HG03159 (cell line): ENCODE data around the gene SCTR.

Experiments used
- ATAC-seq: cut with Tn5 transposase; IDR thresholded peaks from one replicate; pipeline ENCODE4 v1.9.1; 2021; ENCODE audit warnings: mild to moderate bottlenecking, moderate library complexity; ENCODE audit not compliant: unreplicated experiment

Gene SCTR

DNA sequence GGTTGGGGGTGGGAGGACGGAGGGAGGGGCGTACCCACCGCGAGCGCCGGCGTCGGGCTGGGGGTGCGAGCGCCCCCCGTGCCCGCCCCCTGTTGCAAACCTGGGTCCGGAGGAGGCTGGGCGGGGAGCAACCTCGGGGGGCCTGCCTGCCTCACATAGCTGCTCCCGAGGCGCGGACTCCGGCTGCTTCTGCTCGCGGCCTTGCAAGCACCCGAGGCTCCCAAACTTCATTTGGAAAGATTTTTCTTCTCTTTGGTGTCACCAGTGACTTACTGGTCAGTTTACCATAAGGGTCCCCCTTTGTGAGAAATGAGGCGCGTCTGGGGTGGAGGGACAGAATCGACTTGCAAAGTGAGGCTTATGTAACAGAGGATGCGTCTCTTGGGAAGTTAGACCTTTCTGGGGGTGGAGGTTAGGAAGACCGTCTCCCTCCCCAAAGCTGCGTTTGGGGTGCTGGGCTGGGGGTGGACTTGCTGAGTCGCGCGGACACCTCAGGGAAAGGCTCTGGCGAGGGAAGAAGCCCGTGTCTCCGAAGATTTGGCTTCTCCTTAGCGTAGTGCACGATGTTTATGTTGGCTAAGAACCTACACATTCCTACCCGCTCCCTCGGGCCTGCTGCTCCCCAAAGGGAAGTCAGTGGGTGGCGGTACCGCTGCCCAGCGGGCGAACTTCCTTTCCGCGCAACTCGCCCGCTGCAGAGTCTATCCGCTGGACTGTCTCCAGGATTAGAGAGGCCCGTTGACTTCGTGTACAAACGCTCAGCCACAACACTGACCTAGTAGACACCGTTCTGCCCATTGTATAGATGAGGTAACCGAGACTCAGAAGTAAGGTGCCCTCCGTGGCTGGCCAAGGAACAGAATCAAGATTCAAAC is 92.1 kb downstream of the SCTR start:
- ATAC-seq = peak; percentile 6

GRCh38 chr2:119431155-119431975 is 92.9 kb downstream of the SCTR start, which contains the start of gene TMEM37:
TSS of gene TMEM37 (plus strand) at chr2:119431854. CDS start at chr2:119431904, 50 bp downstream.
- peak; percentile 70 for ATAC-seq

DNA sequence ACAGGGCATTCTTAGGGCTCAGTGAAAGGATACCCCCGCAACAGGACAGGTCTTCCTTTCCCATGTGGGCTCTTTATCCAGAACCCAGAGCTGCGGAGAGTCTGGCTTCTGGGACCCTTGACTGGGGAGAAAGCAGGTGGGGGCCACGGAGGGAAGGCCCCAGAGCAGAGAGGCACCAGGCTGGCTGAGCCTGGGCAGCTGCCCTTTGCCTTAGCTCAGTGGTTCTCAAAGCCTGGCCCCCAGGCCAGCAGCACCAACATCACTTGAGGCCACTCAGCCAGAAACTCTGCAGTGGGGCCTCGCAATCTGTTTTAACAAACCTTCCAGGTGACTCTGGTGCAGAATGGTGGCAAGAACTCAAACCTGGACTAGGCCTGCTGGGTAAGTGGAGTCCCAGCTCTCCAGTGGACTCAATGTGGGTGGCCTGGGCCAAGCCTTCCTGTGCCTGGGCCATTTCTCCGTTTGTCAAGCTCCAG is 94.2 kb downstream of the SCTR start:
- ATAC-seq = no peak

- no peak for ATAC-seq
These were observed 94.9 kb downstream of the SCTR start for GRCh38 chr2:119429225-119429981.

- ATAC-seq = no peak
These were observed 95.6 kb downstream of the SCTR start for GRCh38 chr2:119428488-119429224.

- ATAC-seq = no peak
These were observed 96.5 kb downstream of the SCTR start for GRCh38 chr2:119427756-119428155.

- no peak for ATAC-seq
These were observed 97.4 kb downstream of the SCTR start for GRCh38 chr2:119426801-119427395.

- ATAC-seq = no peak
These were observed 97.9 kb downstream of the SCTR start for GRCh38 chr2:119426396-119426675.

- ATAC-seq = no peak
These were observed 98.5 kb downstream of the SCTR start for GRCh38 chr2:119425620-119426395.

DNA sequence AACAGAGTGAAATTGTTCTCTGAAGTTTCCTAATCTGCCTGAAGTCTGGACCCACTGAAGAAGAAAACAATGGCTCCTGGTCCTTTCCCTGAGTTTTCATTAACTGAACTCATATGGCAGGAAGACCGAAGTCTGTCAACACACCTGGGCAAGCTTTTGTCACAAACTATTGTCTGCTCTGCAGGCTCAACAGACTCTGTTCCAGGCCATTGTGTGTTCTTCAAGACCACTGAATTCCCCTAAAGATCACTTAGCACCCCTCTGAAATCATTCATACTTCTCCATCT is 99.2 kb downstream of the SCTR start:
- ATAC-seq = no peak

GRCh38 chr2:119424284-119425118 is 99.8 kb downstream of the SCTR start:
- ATAC-seq = no peak

GRCh38 chr2:119423811-119424210 is 100.5 kb downstream of the SCTR start:
- no peak for ATAC-seq

- ATAC-seq = no peak
These were observed 101.2 kb downstream of the SCTR start for GRCh38 chr2:119423108-119423444.

DNA sequence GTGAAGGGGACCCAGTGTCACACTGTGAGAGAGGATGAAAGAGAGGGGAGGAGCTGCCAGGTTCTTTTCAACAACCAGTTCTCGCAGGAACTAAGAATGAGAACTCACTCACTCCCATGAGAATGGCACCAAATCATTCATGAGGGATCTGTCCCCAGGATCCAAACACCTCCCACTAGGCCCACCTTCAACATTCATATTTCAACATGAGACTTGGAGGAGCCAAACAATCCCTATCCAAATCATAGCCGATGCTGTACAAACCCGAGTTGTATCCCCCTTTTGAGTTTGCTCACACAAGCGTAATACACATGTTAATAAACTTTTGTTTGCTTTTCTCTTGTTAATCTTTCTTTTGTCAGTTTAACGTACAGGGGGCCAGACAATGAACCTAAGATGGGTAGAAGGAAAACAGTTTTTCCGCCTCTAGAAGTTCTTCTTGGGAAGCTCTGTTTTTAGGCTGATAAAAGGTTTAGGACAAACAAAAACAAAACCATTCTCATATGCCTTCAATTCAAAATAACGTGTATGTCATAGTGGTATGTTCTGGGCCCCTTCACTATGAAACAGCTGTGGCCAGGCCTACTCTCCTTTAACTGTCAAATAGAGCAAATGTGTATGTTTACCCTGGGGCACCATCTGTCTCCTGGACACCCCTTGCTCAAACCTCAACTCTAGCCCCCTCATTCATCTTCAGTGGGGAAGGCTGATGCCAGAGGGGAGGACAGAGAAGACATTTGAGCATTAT is 101.7 kb downstream of the SCTR start:
- no peak for ATAC-seq

GRCh38 chr2:119421741-119422140 is 102.5 kb downstream of the SCTR start:
- ATAC-seq = no peak

DNA sequence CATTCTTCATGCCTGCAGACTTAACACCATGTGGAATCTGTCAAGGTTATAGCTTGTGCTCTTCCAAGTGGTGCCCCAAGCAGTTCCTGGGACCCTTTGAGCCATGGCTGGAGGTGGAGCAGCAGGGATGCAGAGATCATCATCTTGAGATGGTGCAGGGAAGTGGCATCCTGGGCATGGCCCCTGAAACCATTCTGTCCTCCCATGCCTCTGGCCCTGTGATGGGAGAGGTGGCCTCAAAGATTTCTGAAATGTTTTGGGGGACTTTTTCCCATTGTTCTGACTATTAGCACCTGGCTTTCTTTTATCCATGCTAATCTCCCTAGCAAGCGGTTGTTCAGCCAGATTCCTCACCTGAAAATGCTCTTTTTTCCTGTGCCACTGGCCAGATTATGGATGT is 103.0 kb downstream of the SCTR start:
- ATAC-seq = no peak

- ATAC-seq = no peak
These were observed 104.3 kb downstream of the SCTR start for GRCh38 chr2:119419803-119420508.

DNA sequence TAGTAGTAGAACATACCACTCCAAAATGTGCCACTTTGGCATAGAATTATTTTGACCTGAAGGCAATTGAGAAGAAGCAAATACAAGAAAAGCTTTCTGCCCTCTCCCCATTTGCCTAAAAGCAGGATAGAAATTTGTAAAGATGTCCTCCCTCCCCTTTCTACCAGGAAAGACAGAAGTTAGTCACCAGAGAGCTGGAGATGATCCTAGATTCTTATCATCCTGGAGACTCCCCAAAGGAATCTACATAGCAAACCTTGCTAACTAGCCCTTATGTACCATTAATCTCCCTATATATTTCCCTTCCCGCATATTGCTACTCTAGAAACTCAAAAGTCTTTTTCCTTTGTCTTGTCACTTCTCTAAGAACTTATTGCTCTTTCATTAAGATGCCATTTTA is 105.2 kb downstream of the SCTR start:
- no peak for ATAC-seq
